ENCODE data around the gene PRKAA2.

GRCh38 chr1:56631901-56632300 is 13.2 kb upstream of the PRKAA2 start:
- no peak for TF ChIP-seq EHMT2 (IDR thresholded peaks at IDR 0.05; ENCODE audit: borderline replicate concordance, low read depth, low read length)
- TF ChIP-seq POLR2A (IDR thresholded peaks at IDR 0.05; ENCODE audit: insufficient read depth in 1 of 2, low read depth in 2 of 2, low read length in 2 of 2) = no peak
- no peak for TF ChIP-seq ZNF629 (CRISPR knock-in tag; conservative IDR thresholded peaks at IDR 0.05)
- no peak for TF ChIP-seq KLF12 (CRISPR knock-in tag; IDR thresholded peaks at IDR 0.05; ENCODE audit: borderline replicate concordance)
- TF ChIP-seq ZKSCAN1 (IDR thresholded peaks at IDR 0.05; ENCODE audit: low read length) = no peak
- no peak for TF ChIP-seq CREM (IDR thresholded peaks at IDR 0.05)
- TF ChIP-seq CREM (CRISPR knock-in tag; IDR thresholded peaks at IDR 0.05) = no peak
- TF ChIP-seq MTF1 (CRISPR knock-in tag; IDR thresholded peaks at IDR 0.05) = no peak
- TF ChIP-seq CTCF (CRISPR knock-in tag; IDR thresholded peaks at IDR 0.05) = no peak
- no peak for TF ChIP-seq ZNF737 (CRISPR knock-in tag; IDR thresholded peaks at IDR 0.05; ENCODE audit: borderline replicate concordance)
- TF ChIP-seq ZNF224 (CRISPR knock-in tag; IDR thresholded peaks at IDR 0.05) = no peak
- no peak for TF ChIP-seq ZBTB14 (CRISPR knock-in tag; IDR thresholded peaks at IDR 0.05)

Data from HepG2 (cell line).